Measurements from ENCODE around the gene TUBA8.

- no peak for TF ChIP-seq CTCF (conservative IDR thresholded peaks at IDR 0.05; ENCODE audit: low read depth, low read length)
- no peak for TF ChIP-seq EZH2 (IDR thresholded peaks at IDR 0.05; ENCODE audit: low read length, unreplicated experiment)
- TF ChIP-seq EZH2phosphoT487 (IDR thresholded peaks at IDR 0.05; ENCODE audit: borderline replicate concordance, low read length) = no peak
Measured at GRCh38 chr22:18147791-18148190, 37.2 kb downstream of the TUBA8 start.
